ENCODE data around the gene PGA5.

Gene PGA5

DNA sequence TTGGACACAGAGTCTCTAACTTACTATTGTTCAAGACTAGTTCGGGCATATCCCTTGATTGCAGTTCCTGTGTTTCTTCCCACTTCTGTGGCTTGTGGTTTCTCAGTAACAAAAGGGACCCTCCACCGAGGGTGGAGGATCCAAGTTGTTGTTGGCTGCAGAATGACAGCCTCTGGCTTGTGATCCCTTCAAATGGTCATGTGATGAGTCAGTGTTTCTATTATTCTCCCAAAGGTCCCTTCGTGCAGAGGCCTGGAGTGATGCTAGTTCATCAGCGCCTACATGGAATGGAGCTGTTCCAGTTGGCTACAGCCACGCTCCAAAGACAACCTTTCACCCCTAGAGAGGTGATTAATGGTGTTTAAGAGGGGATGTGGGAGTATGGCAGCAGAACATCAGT lies 56.8 kb downstream of the PGA5 start:
- DNase-seq = no peak

- DNase-seq = no peak
Observed at GRCh38 chr11:61298663-61299244, 57.8 kb downstream of the PGA5 start.

Measured in activated CD4-positive, alpha-beta T cell treated with anti-CD3 and anti-CD28 coated beads, Interleukin-2, Interleukin-6, amounts not matched to agents 100 ng/mL and 50 ng/mL, durations not matched to agents 16 hours and 8 hours (primary cell).